Regular cardiac myocyte (primary cell): ENCODE data around the gene CD72. TPM values are rescaled to one million over a fixed set of nuclear protein-coding genes. Genes with fewer than 3 reads are reported as not detected.

Experiments
- total RNA-seq: library from RNA; depleted of rRNA; stranded (reverse); fragments of >200 nt; gene quantifications from 2 replicates; pipeline ENCODE4 v1.2.3, GENCODE V29; 2014

CD72 gene
- 0.19 and 0.56 TPM in 2 replicates for total RNA-seq

GRCh38 chr9:35618325-35618727, at the start of gene CD72:
Gene CD72 (minus strand): TSS chr9:35618413. CDS start chr9:35618303, 110 bp downstream.

DNA sequence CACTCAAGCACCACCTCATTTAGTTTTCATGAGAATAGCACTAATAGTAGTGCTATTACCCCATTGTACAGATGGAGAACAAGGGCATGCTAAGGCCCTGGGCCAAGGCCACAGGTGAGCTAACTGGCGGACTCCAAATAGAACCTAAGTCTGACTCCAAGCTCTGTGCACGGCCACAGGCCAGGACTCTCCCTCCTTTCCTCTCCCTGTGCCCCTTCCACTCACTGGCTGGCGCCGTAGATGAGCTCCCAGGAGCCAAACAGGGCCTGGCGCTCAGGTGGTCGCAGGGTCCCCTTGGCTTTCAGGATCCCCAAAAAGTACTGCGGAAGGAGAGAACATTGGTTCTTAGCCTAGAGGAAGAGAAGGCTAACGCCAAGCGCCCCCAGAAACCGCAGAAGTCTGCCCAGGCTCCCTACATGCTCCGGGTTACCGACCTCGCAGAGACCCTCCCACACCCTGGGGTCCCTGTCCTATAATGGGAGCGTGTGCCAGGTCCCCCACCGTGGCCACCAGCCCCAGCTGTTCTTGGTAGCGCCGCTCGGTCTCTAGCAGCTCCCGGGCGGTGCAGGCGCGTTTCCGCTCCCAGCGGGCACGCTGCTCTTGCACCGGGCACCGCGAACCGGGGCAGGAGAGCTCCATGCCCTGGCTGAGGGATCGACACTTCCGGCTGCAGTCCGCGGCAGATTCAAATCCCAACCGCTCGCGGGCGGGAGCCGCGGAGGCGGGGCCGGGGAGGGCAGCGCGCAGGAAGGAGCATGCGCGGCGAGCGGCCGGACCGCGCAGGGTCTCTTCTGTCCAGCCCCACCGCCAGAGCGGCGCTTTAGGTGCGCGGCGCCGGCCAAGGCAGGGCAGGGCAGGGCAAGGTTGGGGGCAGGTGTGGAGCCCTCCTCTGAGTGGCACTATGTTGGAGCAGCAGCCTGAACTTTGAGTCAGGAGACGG, 46.6 kb upstream of the CD72 start, which contains the start of gene ARHGEF39:
Gene ARHGEF39 (minus strand): TSS at position 665 of the 940 bp plus-strand sequence. CDS start 26 bp downstream, at position 639.

GRCh38 chr9:35658137-35658967, 40.1 kb upstream of the CD72 start, which contains the start of gene CCDC107:
Gene CCDC107 (plus strand): TSS chr9:35658292. CDS start chr9:35658380, 88 bp downstream.

DNA sequence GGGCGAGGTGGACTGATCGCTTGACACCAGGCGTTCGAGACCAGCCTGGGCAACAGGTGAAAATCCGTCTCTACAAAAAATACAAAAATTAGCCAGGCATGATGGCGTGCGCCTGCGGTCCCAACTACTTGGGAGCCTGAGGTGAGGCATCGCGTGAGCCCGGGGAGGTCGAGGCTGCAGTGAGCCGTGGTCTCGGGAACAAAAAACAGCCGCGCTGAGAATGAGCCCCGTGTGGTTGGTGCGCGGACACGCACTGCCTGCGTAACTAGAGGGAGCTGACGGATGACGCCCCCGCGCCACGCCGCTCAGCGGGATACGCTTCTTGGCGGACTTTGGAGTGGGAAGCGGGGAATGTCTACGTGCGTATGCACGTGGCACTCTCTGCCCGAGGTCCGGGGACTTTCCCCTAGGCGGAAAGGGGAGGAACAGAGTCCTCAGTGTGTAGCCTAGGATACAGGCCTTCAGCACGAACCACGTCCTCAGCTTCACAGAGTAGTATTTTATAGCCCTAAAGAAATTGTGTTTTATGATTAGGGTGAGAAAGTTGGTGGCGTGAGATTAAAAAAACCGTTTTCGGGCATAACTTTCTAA, 39.4 kb upstream of the CD72 start, which contains the start of gene RMRP:
Gene RMRP (minus strand): TSS at position 474 of the 591 bp plus-strand sequence.

DNA sequence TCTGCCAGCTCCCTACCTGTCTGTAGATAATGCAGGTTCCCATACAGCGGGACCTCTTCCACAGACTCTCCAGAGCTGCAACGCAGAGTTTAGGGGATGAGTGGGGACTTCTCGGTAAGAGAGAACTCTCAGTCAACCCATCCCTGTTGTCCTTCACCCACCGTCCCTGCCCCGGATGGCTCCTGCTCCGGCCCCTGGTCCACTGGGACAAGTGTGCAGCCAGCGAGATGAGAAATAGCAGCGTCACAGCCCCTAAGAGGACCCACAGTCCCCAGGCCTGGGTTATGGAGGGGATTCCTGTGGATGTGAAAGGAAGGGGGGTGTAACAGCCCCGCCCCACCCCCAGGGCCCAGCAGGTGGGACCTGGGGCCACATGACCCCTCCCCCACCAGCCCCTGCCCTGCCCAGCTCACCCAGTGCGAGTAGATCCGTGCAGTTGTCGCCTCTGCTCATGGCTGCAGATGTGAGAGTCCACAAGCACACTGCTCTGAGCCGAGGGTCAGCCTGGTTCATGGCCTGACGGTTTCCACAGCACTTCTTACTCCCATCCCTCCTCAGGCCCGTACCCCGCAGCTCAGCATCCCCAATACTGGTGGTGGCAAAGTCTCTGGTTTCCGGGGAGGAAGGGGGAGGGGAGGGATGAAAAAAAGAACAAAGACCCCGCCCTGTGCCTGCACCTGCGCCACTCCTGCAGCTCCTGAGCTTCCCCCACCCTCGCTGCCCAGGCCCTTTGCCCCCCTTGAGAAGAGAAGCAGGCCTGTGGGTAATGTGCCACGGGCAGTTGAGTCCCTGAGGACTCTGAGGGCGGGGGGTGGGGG, 32.3 kb upstream of the CD72 start, which contains the start of gene SIT1:
Gene SIT1 (minus strand): TSS at position 591 of the 818 bp plus-strand sequence. CDS start 78 bp downstream, at position 513.

DNA sequence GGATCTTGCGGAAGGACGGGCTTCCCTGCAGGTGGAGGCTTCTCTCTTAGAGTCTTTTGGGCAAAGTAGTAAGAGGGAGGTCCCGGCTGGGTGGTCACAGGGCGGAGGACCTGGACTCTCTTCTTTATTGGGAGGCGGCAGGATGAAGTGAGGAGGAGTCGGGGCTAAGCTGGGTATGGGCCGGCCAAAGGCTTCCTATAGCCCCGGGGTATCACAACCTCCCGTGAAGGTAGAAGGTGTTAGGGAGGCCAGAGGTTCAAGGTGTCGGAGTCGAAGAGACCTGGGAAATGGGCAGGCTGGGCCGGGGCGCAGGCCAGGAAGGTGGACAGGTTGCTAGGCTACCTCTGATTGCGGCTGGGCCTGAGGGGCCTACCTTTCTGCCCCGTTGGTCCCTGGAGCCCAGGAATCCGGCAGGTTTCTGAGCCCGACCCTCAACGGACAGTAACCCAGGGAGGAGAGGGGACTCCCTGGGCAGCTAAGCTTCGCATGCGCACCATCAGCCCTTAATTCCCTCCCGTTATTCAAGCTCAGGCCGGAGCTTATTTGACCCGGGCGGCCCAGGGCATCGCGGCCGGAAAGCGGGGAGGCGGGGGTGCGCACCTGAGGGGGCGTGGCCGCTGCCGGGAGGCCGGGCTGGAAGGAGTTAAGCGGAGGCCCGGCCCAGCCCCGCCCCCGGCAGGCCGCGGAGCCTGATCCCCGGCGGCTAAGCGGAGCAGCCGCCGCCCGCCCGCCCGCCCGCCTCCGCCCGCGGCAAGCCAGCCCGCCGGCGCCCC, 13.4 kb downstream of the CD72 start, which contains the start of gene TESK1:
Gene TESK1 (plus strand): TSS at position 685 of the 773 bp plus-strand sequence. CDS start 358 bp downstream, outside the sequence.

Other genes with a start within 250 kb of the CD72 start
- 19.9 and 24.8 TPM in 2 replicates for gene RUSC2, start 128.3 kb downstream of the CD72 start, total RNA-seq
- 8.6 and 10.7 TPM in 2 replicates for gene TESK1, start 13.2 kb downstream of the CD72 start, total RNA-seq
- gene SIT1, start 32.5 kb upstream of the CD72 start, total RNA-seq, result not detected in 2 replicates
- 3,474 and 7,582 TPM in 2 replicates for gene RMRP, start 39.6 kb upstream of the CD72 start, total RNA-seq
- gene CCDC107, start 39.9 kb upstream of the CD72 start, total RNA-seq, result 16.9 and 24.2 TPM in 2 replicates
- gene ARHGEF39, start 46.8 kb upstream of the CD72 start, total RNA-seq, result 0.28 and 3.6 TPM in 2 replicates
- 0.38 and 2.8 TPM in 2 replicates for gene CA9, start 55.5 kb upstream of the CD72 start, total RNA-seq
- 870 and 1,301 TPM in 2 replicates for gene TPM2, start 71.5 kb upstream of the CD72 start, total RNA-seq
- 342 and 359 TPM in 2 replicates for gene TLN1, start 113.8 kb upstream of the CD72 start, total RNA-seq
- gene CREB3, start 114.3 kb upstream of the CD72 start, total RNA-seq, result 77.5 and 112 TPM in 2 replicates
- 15.2 and 19.9 TPM in 2 replicates for gene GBA2, start 130.8 kb upstream of the CD72 start, total RNA-seq
- gene RGP1, start 130.9 kb upstream of the CD72 start, total RNA-seq, result 10.1 and 10.9 TPM in 2 replicates
- gene MSMP, start 135.9 kb upstream of the CD72 start, total RNA-seq, result not detected in 2 replicates
- gene NPR2, start 173.2 kb upstream of the CD72 start, total RNA-seq, result 10.9 and 18.3 TPM in 2 replicates
- 0.58 and 1.1 TPM in 2 replicates for gene SPAG8, start 193.8 kb upstream of the CD72 start, total RNA-seq
- gene HINT2, start 196.6 kb upstream of the CD72 start, total RNA-seq, result 6.5 and 17.1 TPM in 2 replicates
- gene FAM221B, start 210.3 kb upstream of the CD72 start, total RNA-seq, result not detected in 2 replicates
- 0.58 and 2.0 TPM in 2 replicates for gene TMEM8B, start 210.8 kb upstream of the CD72 start, total RNA-seq